ENCODE results near the gene ZNF683. TPM values are rescaled to one million over a fixed set of nuclear protein-coding genes. Genes with fewer than 3 reads are reported as not detected.

ZNF683 gene
- total and polyA plus RNA-seq, 9 of the 15 experiments (the other 6 are each of a cell fraction or from before 2014, with no cell fraction given) = not detected

GRCh38 chr1:26395754-26396153, 23.2 kb upstream of the ZNF683 start:
- DNase-seq (ENCODE audit: extremely low read depth in 1 of 4, low spot score in 3 of 4) (peak in 2 of 4 experiments; percentile 39 to 47), ATAC-seq (no peak), FAIRE-seq (no peak)
- intact Hi-C loops (cut with micrococcal nuclease) (no loop called here), in situ Hi-C loops (cut with MboI) (no loop called here)
- Histone ChIP-seq H3K9me3 (replicated peaks; ENCODE audit: control insufficient read depth, insufficient read depth, low read depth, low read length) (no peaks in the 10 kb centered on the region), H3K9me1 (ENCODE audit: control insufficient read depth, insufficient read depth, low read length) (no peaks in the 10 kb centered on the region), H3K4me1 (replicated peaks in 1 of 2; ENCODE audit: control insufficient read depth in 2 of 2, insufficient read depth in 2 of 2, low read length in 2 of 2) (peaks cover 3 to 5% of the 10 kb centered on the region in 2 experiments; a peak in 4 of 5 replicates), H3K79me2 (ENCODE audit: control insufficient read depth, insufficient read depth, low read length) (no peaks in the 10 kb centered on the region), H2AFZ (ENCODE audit: low read depth, low read length) (peak overlapping the region; percentile 26; the same call in 1 of the 2 replicates), H3K36me3 (ENCODE audit: control insufficient read depth, insufficient read depth, low read length) (no peaks in the 10 kb centered on the region), H3K4me2 (ENCODE audit: insufficient read depth, low read length) (no peak overlapping the region), H4K20me1 (replicated peaks; ENCODE audit: control insufficient read depth, insufficient read depth, low read length) (no peaks in the 10 kb centered on the region), H3K27me3 (ENCODE audit: control insufficient read depth in 2 of 2, insufficient read depth in 2 of 2, low read length in 2 of 2) (no peaks in the 10 kb centered on the region), H3K9ac (ENCODE audit: insufficient read depth in 1 of 2, low read depth in 2 of 2, low read length in 2 of 2) (no peak overlapping the region), H3K27ac (ENCODE audit: extremely low read depth, low read depth, low read length) (no peak overlapping the region), H3K4me3 (no peak overlapping the region)
- WGBS (ENCODE audit: insufficient coverage, low coverage, missing lambda C conversion rate) = 34% methylated on average over 4 of the region's 8 CpGs
- POLR2A ChIA-PET = interaction anchor here (0.9 to 1.3 kb wide), 2 partner anchors 10 to 269 kb away, joined by 3 read pairs; no protein-coding TSS in a partner anchor
- no TSS peak for BruUV-seq (replicated peaks)
- CTCF ChIA-PET (ENCODE audit: low intra/inter-chr PET ratio) = no interaction called here
- TF ChIP-seq NCOA6 (IDR thresholded peaks at IDR 0.05) = no peak
- no peak for TF ChIP-seq E2F8 (IDR thresholded peaks at IDR 0.05; ENCODE audit: low read depth, partially characterized antibody)
- TF ChIP-seq NFE2L1 (tag; IDR thresholded peaks at IDR 0.05; ENCODE audit: borderline replicate concordance, low read depth) = no peak
- no peak for TF ChIP-seq CC2D1A (IDR thresholded peaks at IDR 0.05)
- TF ChIP-seq BRD9 (IDR thresholded peaks at IDR 0.05; ENCODE audit: low read depth, partially characterized antibody) = no peak
- TF ChIP-seq REST (IDR thresholded peaks at IDR 0.05; ENCODE audit: borderline replicate concordance) = peak; percentile 75
- TF ChIP-seq REST (CRISPR knock-in tag; IDR thresholded peaks at IDR 0.05; ENCODE audit: low read depth) = 0 out of 2 replicates have a peak, but pooled peaks have one; percentile 15
- TF ChIP-seq RBM34 (IDR thresholded peaks at IDR 0.05; ENCODE audit: borderline replicate concordance, insufficient read depth, low read length) = no peak
- no peak for TF ChIP-seq ZBTB33 (CRISPR knock-in tag; IDR thresholded peaks at IDR 0.05)
- no peak for TF ChIP-seq PML (IDR thresholded peaks at IDR 0.05; ENCODE audit: low read length)
